Erythroblast (primary cell): ENCODE results near the gene TOX2.

ENCODE experiments used
- DNase-seq, 2 experiments: peaks; one replicate each; lab custom pipeline; 2025; lab: John Stamatoyannopoulos, UW
- GATA1 ChIP-seq: IDR thresholded peaks from 2 replicates; pipeline ENCODE4 v1.6.1; 2011; ENCODE audit warnings: low read depth, mild to moderate bottlenecking, control low read depth, low read length, moderate library complexity
- POLR2A ChIP-seq: IDR thresholded peaks from 2 replicates; pipeline ENCODE4 v1.6.1; 2011; ENCODE audit warnings: mild to moderate bottlenecking, low read length

Gene TOX2

DNA sequence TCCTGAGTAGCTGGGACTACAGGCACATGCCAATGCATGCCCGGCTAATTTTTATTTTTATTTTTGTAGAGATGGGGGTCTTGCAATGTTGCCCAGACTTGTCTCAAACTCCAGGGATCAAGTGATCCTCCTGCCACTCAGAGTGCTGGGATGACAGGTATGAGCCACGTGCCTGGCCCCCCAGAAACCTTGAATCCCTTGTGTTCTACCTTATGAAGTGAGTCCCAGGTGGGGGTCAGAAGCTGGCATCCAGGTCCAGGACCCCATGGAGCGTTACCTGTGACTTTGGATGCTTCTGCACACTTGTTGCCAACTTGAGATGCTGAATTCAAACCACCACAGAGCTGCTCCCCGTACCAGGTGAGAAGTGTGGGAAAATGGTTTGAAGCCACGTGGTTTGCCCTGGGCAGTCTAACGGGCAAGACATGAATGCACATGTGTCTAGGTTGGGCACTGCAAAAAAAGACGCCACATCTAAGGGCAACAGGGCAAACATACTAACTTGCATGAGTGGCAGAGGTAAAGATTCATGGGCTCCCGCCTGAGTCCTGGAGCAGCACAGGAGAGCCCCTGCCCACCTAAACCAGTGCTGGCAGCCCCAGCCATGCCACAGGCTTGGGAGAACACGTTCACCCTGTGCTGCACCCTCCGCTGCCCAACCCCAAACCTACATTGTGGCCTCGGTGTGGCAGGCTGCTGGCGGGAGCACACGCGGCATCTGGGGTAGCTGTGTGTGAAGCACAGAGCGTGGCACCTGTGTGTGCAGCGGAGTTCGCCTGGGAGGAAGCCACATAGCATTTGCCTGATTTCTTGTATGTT is 171.2 kb downstream of the TOX2 start:
- DNase-seq = no peak
- TF ChIP-seq GATA1 (no peak), POLR2A (no peak)

DNA sequence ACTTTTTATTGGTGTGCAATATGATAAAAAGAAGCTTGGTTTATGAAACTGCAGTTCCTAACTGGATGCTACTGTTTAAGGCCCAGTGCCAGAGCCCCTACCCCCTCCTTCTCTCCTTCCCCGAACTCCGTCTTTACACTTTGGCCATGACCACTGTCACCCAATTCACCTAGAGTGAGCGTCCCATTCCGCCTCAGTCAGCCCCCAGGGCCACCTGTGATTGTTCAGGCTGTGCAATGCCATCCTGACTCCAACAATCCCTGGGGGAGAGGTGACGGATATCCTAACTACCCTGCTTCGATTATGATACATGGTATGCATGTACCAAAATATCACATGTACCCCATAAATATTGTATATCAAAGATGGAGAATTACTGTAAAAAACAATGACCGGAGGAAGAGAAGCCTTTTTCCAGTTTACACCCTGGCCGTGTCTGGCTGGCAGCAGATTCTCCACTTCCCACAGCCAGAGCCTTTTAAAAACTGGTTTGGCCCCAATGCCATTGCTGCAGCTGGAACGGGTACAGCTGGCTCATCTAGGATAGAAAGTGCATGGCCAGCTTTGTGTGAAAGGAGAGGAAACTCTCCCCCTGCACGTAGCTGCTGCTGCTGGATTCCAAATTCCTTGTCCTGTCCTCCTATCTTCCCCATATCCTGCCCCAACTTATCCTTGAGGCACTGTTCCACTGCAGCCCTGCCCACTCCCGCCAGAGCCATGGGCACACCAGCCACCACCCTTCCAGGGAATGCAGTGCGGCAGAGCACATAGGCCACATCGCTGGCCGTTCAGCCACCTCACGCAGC is 172.6 kb downstream of the TOX2 start:
- DNase-seq = no peak
- no peak for TF ChIP-seq POLR2A
- no peak for TF ChIP-seq GATA1

DNA sequence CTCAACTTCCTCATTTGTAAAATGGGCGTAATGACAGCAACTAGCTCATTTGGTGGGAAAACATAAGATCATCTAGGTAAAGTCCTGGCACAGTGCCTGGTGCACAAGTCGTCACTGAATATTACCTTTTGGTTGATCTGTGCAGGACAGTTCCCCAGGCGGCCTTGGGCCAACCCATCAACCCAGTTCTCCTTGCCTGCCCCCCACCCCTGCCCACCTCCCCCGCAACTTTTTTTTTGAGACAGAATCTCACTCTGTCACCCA is 173.1 kb downstream of the TOX2 start:
- TF ChIP-seq POLR2A (no peak), GATA1 (no peak)
- DNase-seq = no peak

DNA sequence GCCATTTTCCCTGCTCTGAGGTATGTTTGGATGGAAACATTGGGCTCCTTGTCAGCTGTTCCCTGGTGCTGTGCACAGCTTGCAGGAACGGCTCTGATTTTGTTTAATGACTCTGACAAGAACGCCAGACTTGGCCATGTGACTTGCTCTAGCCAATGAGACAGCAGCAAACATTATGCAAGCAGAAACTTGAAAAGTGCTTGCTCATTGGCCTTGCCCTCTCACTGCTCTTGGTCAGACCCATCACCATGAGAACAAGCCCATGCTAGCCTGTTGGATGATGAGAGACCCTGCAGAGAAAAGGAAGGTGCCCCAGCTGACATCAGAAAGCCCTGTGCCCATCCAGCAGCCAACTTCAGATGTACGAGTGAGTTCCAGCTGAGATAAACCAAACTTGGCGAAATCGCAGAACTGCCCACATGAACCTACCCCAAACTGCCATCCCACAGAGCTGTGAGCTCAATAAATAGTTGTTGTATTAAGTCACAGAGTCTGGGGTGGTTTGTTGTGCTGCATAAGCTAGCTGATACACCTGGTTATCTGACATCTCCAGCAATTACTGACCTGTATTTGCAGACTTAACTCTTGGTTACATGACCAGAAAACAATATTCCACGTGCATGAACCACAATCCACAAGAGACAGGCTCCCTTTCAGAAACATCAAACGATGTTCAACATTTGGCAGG is 175.5 kb downstream of the TOX2 start:
- DNase-seq = peak; percentile 33 to 60

DNA sequence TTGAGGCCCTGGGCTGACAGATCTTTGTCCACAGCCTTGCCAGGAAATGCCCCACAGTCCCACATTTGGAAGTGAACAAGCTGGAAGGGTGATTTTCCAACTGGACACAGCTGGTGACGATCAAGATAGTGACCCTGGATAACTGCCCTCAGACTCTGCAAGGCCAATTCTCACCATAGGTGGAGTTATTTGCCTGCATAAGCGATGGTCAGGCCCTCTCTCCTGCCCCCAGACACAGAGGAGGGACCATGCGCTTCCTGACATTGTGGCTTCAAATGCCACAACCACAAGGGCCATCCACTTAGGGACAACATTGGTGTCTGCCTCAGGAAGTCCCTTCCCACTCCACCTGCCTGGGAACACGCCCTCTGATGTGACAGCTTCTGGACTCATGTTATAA is 176.4 kb downstream of the TOX2 start:
- no peak for DNase-seq
- no peak for TF ChIP-seq GATA1
- no peak for TF ChIP-seq POLR2A

More for the DNA sequence above, 175.5 kb downstream of the TOX2 start:
- TF ChIP-seq POLR2A (no peak), GATA1 (no peak)

DNA sequence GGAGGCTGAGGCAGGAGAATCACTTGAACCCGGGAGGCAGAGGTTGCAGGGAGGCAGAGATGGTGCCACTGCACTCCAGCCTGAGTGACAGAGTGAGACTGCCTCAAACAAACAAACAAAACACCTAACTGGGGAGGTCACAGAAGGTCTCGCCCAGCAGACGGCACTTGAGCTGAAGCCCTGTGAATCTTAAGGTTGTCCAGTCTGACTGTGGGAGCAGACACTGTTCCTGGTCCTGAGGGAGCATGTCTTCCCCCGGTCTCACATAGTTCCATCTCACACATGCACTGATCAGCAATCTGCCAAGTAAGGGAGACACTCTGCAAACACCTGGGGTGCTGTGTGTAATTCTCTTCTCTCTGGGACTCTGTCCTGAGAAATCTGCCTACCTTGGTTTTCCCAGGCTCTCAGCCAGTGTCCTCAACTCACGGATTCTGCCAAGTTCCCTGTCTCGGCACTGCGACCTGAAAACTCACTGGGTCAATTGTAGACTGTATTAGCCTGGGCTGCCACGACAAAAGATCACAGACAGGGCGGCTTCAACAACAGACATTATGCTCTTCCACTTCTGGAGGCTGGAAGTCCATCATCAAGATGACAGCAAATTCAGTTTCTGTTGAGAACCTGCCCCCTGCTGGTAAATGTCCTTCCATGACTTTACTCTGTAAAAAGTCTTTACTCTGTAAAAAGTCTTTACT is 178.0 kb downstream of the TOX2 start:
- peak; percentile 30 to 63 for DNase-seq
- TF ChIP-seq POLR2A (no peak), GATA1 (no peak)

DNA sequence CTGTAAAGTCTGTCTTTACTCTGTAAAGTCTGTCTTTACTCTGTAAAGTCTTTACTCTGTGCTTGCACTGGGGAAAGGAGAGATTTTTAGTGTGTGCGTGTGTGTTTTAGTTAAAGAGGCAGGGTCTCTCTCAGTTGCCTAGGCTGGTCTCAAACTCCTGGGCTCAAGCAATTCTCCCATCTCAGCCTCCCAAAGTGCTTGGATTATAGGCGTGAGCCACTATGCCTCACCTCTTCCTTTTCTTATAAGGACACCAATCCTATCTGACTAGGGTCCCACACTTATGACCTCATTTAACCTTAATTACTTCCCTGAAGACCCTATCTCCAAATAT is 178.6 kb downstream of the TOX2 start:
- no peak for DNase-seq
- TF ChIP-seq POLR2A (no peak), GATA1 (no peak)

DNA sequence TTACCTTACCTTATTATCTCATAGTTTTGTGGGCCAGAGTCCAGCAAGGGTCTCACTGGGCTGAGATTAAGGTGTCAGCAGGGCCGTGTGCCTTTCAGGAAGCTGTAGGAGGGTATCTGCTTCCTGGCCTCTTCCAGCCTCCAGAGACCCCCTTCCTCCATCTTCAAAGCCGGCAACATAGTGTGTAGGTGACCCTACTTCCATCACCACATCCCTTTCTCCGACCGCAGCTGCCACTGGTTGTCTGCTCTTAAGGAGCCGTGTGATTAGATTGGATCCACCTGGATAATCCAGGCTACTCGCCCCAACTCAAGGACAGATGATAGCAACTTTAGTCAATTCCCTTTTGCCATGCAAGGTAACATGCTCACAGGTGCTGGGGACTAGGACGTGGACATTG is 181.2 kb downstream of the TOX2 start:
- no peak for DNase-seq
- TF ChIP-seq POLR2A (no peak), GATA1 (no peak)

DNA sequence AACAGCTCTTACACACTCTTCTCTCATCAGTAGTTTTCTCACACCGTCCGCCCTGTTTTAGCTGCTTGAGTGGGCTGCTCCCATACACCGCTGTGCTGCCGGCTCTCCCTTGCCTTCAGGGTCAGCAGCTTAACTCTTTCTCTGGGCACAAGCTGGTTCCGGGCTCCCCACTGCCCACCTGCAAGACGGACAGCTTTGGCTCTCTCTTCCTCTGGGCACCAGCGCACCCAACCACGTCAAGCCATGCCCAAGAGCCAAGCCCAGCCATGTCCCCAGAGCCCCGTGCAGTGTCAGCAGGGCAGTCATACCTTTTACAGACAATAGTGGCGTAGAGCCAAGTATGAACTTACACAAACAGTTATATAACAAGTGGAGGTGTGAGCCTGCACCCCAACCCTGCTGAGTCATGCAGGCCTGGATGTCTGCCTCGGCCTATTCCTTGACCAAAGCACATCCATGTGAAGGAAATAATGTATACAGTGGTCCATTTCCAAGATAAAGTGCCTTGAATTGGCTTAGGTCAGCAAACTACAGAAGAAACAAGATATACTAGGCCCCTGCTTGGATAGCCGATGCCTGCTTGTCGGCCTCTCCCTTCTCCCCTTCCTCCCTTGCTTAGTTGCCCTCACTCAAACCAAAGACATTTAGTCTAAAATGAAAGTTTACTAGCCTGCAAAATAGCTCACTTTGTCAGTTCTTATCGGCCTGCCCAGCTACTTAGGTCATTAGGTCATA is 183.0 kb downstream of the TOX2 start:
- TF ChIP-seq GATA1 (no peak), POLR2A (no peak)
- DNase-seq = no peak

DNA sequence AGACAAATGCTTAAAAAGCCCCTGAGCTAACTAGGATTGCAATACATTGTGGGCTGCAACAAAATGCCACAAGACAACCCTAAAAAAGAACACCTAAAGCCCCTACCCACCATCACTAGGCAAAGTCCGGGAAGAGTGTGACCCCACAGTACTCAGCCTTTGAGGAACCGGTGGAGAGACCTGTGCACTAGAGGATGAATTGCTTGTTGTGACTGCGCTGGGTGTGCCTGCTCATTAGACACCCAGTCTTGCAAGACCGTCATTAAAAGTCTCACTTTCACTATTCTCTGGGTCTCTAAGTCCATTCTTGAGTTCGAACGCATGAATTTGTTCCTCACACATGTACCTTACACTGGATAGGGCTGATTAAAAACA is 183.6 kb downstream of the TOX2 start:
- DNase-seq = no peak
- TF ChIP-seq POLR2A (no peak), GATA1 (no peak)

DNA sequence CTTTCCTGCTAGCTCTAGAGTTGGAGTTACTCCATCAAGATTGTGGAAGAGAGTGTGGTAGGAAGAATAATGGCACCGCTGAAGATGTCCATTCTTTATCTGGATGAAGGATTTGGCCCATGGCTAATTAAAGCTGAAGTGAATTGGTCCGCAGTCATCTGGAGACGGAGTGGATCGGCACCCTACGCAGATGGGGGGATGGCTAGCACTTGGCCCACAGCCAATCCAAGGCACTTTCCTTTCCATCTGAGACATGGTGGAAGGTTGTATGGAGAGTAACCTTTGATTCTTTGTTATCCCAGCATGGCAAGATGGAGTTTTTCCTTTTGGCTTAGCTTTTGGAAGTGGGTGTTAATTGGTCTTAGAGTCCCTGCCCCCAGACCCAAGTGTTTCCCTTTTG is 184.0 kb downstream of the TOX2 start:
- TF ChIP-seq POLR2A (no peak), GATA1 (no peak)
- no peak for DNase-seq

DNA sequence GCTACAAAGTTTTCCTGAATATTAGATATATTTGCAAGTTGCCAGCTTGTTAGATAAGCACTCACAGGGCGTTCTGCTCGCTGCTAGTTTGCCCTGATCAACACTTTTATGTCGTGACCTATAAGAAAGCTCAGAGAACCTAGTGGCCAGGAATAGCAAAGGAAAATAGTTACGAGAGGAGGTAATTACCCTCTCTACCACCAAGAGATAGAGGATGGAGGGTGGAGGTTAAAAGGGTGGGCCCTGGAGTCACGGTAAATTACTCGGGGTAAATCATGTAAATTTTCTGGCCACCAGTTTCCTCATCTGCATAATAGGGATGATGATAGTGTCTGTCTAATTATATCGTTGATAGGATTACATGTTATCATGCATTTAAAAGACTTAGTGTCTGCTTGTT is 185.2 kb downstream of the TOX2 start:
- no peak for TF ChIP-seq GATA1
- no peak for TF ChIP-seq POLR2A
- no peak for DNase-seq

DNA sequence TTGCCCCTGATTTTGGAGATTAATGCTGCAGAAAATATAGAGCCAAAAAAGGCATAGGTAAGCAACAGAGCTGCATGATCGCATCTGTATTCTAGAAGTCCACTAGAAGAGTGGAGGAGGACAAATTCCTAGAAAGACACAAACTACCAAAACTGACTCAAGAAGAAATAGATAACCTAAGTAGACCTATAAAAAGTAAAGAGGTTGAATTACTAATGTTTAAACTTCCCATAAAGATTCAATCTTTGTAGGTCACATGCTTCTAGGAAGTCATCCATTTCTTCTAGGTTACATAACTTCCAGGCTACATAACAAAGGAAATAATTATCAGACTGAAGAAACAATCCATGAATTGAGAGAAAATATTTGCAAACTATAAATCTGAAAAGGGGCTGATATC is 187.9 kb downstream of the TOX2 start:
- DNase-seq = no peak
- TF ChIP-seq GATA1 (no peak), POLR2A (no peak)
